Stimulated activated effector memory CD8-positive, alpha-beta T cell treated with anti-CD3 and anti-CD28 coated beads, Interleukin-12 subunit alpha, Interleukin-12 subunit beta, amount 100 ng/mL, for 72 hours (primary cell): Measurements from ENCODE around the gene CALD1.

Source experiments
- ATAC-seq: fragments of 150-1000 bp; cut with Tn5 transposase; 2 replicates; pipeline ENCODE4 v1.10.0; 2021
- DNase-seq, 2 donors: peaks; one replicate each; pipeline ENCODE4 v3.0.0; 2021 to 2022; ENCODE audit warnings: low spot score in 2 of 2
- H3K27ac Mint-ChIP-seq: one replicate; pipeline ENCODE4 v1.8.0; 2022; ENCODE audit warnings: mild to moderate bottlenecking, mixed read lengths
- H3K36me3 Mint-ChIP-seq: one replicate; pipeline ENCODE4 v1.8.0; 2022; ENCODE audit warnings: mild to moderate bottlenecking, mixed read lengths
- H3K4me1 Mint-ChIP-seq: one replicate; pipeline ENCODE4 v1.8.0; 2022; ENCODE audit warnings: mixed read lengths
- H3K4me3 Mint-ChIP-seq: one replicate; pipeline ENCODE4 v1.8.0; 2022; ENCODE audit warnings: mild to moderate bottlenecking, mixed read lengths
- H3K9me3 Mint-ChIP-seq: one replicate; pipeline ENCODE4 v1.8.0; 2022; ENCODE audit warnings: mixed read lengths

Gene CALD1, protein sequence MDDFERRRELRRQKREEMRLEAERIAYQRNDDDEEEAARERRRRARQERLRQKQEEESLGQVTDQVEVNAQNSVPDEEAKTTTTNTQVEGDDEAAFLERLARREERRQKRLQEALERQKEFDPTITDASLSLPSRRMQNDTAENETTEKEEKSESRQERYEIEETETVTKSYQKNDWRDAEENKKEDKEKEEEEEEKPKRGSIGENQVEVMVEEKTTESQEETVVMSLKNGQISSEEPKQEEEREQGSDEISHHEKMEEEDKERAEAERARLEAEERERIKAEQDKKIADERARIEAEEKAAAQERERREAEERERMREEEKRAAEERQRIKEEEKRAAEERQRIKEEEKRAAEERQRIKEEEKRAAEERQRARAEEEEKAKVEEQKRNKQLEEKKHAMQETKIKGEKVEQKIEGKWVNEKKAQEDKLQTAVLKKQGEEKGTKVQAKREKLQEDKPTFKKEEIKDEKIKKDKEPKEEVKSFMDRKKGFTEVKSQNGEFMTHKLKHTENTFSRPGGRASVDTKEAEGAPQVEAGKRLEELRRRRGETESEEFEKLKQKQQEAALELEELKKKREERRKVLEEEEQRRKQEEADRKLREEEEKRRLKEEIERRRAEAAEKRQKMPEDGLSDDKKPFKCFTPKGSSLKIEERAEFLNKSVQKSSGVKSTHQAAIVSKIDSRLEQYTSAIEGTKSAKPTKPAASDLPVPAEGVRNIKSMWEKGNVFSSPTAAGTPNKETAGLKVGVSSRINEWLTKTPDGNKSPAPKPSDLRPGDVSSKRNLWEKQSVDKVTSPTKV

DNA sequence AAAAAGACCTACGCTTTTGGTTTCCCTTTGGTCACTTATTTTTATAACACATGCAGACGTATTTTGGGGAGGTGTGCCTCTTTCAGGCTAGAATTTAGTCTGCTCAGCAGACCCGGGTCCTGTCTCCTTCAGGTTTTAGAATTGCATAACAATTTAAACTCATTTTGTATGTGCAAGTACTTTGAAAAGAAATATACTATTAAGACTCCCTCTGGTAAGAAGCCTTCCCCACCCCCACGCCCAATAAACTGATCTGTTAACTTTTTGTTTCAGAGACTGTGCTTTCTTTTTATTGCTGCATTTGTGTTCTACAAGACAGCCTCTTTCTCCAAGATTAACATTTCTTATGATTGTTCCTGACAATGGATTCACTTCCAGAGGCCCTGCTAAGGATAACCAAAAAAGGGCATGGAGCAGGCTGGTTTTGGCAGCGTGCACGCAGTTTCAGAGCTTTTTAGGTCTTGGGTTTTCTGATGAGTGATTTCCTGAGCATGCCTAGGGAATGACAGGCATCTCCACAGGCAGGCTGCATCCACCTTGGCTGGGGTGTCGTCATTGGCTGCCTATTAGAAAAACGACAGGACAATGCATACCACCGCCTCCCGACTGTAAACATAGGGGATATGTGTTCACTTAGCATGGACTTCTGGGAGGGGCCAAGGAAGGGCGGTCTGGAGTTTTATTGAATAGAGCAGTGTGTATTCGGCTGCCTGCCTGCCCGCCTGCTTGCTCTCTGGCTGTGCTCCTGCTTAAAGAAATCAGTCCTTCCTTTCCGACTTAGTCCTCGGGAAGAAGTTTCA is at the start of gene CALD1:
TSS of gene CALD1 (plus strand) at position 694 of the 800 bp plus-strand sequence. CDS start 88,100 bp downstream, outside the sequence.
- DNase-seq (no peak), ATAC-seq (no peak)
- H3K9me3 Mint-ChIP-seq: no peaks in the 10 kb centered on the region
- H3K4me1 Mint-ChIP-seq: no peaks in the 10 kb centered on the region
- H3K27ac Mint-ChIP-seq: no peak within 1 kb of the TSS
- no peak within 1 kb of the TSS for H3K4me3 Mint-ChIP-seq
- H3K36me3 Mint-ChIP-seq: no peaks in the 10 kb centered on the region

DNA sequence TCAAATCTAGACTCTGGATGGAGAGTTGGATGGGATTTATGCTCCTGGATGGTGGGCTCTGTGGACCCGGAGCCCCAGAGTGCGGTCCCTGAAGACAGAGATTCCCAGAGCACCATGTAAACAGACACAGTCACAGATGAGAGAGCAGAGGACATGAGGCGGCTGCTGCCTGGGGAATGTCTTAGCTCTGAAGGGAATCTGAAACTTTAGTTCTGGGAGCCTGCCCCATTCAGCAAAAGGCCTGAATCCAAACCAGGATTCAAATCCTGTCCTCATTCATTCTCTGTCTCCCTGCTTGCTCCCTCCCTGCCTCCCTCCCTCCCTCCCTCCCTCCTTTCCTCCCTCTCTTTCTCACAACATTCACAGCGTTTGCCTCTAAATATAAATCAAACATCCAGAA is 49.5 kb upstream of the CALD1 start:
- Mint-ChIP-seq H3K9me3 (no peaks in the 10 kb centered on the region), H3K36me3 (peaks cover 8% of the 10 kb centered on the region), H3K4me1 (peaks cover 22% of the 10 kb centered on the region), H3K27ac (no peak overlapping the region), H3K4me3 (no peak overlapping the region)
- ATAC-seq: peak; percentile 11
- no peak for DNase-seq

DNA sequence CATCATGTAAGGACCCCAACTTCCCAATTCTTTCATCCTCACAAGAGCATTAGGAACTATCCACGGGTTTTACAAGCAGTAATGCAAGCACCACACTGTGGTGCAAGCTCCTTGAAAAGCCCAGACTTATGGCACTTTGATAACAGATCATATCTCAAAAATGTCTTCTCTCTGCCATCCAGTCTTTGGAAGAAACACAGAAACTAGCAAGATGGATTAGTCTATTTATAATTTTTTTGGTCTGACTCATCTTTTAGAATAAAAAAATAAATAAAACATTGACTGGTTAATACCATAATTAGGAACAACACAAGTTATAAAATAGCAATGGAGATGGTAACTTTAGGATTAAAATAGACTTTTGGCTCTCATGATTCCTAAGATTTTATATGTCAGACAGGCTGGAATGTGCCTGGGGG is 49.0 kb upstream of the CALD1 start:
- H3K4me3 Mint-ChIP-seq: no peak overlapping the region
- H3K36me3 Mint-ChIP-seq: peaks cover 8% of the 10 kb centered on the region
- H3K4me1 Mint-ChIP-seq: peaks cover 20% of the 10 kb centered on the region
- no peak for DNase-seq
- ATAC-seq: no peak
- H3K9me3 Mint-ChIP-seq: no peaks in the 10 kb centered on the region
- H3K27ac Mint-ChIP-seq: no peak overlapping the region

DNA sequence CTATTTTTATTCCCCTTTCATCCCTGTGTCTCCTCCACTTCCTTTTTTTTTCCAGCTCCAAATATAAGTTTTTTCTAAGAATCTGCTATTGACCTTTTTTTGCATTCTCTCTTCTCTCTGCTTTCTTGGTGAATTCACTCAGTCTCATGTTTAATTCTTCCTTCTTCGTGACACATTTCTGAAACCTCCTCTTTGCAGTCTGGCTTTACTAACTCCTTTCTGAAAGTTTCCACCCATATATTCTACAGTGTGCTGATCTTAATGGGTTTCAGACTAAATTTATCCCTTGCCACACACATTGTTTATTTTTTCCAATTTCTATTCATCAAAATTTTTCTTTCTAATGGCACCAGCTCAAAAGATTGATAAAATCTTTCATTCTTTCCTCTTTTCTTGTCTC is 47.8 kb upstream of the CALD1 start:
- no peaks in the 10 kb centered on the region for H3K9me3 Mint-ChIP-seq
- DNase-seq: no peak
- peak overlapping the region; percentile 3 for H3K27ac Mint-ChIP-seq
- peaks cover 26% of the 10 kb centered on the region for H3K4me1 Mint-ChIP-seq
- peak; percentile 60 for ATAC-seq
- H3K4me3 Mint-ChIP-seq: peak overlapping the region; percentile 35
- H3K36me3 Mint-ChIP-seq: peaks cover 8% of the 10 kb centered on the region

DNA sequence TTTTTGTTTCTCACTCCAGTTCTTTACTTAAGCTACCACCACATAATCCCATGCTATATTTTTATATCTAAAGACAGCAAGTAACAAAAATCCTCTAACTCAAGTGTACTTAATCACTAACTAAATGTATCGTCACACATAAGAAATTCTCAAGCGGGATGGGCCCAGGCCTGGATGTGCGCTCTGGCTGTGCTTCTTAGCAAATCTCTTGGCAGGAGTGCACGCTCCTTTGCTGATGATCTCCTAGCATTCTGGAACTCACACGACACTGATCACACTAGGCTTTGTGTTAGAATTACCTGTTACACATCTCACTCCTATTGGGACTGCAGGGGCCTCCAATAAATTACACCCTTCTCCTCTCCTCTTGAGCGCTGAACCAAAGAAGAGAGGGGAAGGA is 46.7 kb upstream of the CALD1 start:
- H3K4me3 Mint-ChIP-seq: no peak overlapping the region
- no peak overlapping the region for H3K27ac Mint-ChIP-seq
- peaks cover 8% of the 10 kb centered on the region for H3K36me3 Mint-ChIP-seq
- H3K9me3 Mint-ChIP-seq: no peaks in the 10 kb centered on the region
- DNase-seq (no peak), ATAC-seq (no peak)
- peaks cover 32% of the 10 kb centered on the region for H3K4me1 Mint-ChIP-seq

DNA sequence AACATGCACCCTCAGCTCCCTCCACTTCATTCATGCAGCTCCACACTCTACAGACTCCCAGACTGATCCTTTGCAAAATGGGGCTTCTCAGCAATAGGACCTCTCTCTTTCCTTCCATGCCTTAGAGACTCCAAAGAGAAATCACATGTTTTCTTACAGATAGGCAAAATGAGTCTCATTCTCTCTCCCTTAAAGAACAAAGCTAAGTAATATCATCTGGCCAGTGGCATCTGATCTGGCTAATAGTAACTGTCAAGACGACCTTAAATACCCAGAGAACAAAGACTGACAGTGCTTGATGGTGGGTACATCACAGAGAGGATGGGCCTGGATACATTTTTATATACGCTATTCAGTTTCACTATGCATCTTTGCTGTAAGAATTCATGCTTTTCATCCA is 43.1 kb upstream of the CALD1 start:
- Mint-ChIP-seq H3K36me3 (peaks cover 5% of the 10 kb centered on the region), H3K4me1 (peaks cover 42% of the 10 kb centered on the region), H3K9me3 (no peaks in the 10 kb centered on the region), H3K4me3 (no peak overlapping the region), H3K27ac (no peak overlapping the region)
- ATAC-seq: no peak
- DNase-seq: no peak

DNA sequence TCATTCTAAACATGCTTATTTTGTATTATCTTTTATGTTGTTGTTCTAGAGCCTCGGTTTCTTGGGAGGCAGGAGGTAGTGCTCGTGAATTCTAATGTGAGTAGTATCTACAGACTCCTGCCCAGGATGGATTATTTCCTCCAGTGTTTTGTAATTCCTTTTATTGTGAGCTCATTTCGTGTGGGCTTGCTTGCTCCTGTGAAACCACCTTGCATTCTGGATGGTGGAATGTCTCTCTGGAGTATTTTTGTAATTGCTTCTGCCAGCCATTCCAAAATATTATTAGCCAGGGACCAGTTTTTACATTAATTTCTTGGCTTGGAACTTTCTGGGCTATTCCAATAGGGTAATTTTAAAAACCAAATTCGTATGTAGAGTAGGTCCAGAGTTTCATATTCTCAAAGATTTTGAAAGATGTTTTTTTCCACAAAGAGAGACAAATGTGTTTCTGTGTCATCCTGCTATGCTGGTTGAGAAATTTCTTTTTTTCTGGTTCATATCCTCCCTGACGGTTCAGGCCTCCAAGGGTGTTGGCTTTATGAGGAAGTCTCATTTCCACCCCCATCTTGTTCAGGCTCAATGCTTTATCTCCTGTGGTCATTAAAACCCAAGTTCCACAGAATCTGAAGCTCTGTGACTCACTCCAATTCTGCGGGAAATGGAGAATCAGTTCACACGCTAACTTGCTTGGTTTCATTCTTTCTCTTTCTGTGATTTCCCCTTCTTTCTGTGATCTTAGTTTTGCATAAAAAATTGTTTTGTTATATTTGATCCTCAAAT is 41.7 kb upstream of the CALD1 start:
- H3K36me3 Mint-ChIP-seq: no peaks in the 10 kb centered on the region
- H3K9me3 Mint-ChIP-seq: no peaks in the 10 kb centered on the region
- H3K27ac Mint-ChIP-seq: peak overlapping the region; percentile 56
- H3K4me3 Mint-ChIP-seq: peak overlapping the region; percentile 36
- peak in 1 of 2 donors; percentile 64 for DNase-seq
- peaks cover 35% of the 10 kb centered on the region for H3K4me1 Mint-ChIP-seq
- peak; percentile 99 for ATAC-seq

DNA sequence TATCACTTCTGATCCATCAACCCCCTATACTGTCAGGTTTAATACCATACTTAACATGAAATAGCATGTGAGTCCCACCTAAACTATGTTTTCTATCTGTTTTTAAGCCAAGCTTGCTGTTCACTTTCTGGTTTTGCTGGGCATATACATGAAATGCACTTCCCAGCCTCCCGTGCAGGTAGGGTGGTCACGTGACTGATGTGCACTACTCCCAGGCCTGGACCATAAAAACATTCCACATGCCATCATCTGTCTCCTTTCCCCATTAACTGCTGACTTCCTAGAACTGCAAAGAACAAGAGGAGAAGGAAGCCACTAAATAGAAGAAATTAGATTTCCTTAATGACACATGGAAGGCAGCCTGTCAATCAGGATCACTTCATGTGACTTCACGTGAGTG is 40.1 kb upstream of the CALD1 start:
- H3K27ac Mint-ChIP-seq: no peak overlapping the region

DNA sequence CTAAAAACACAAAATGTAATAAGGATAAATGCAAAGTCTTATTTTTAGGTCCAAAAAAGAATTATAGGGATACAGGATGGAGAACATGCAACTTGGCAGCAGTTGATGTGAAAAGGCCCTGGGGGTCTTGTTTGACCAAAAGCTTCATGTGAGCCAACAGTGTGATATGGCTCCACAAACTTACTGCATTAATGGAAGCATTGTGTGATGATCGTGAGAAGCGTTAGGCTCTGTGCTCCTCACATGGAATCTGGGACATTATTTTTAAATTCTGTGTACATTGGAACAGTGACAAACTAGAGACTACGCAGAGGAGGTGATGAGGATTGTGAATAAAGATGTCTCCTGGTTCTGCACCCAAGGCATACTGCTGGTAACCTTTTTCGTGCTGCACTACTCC is 39.1 kb upstream of the CALD1 start:
- Mint-ChIP-seq H3K27ac (no peak overlapping the region), H3K4me3 (no peak overlapping the region), H3K9me3 (no peaks in the 10 kb centered on the region), H3K36me3 (no peaks in the 10 kb centered on the region), H3K4me1 (peaks cover 29% of the 10 kb centered on the region)
- no peak for ATAC-seq
- DNase-seq: no peak

More for the DNA sequence above, 40.1 kb upstream of the CALD1 start:
- Mint-ChIP-seq H3K4me1 (peaks cover 35% of the 10 kb centered on the region), H3K36me3 (no peaks in the 10 kb centered on the region), H3K4me3 (no peak overlapping the region), H3K9me3 (no peaks in the 10 kb centered on the region)
- DNase-seq (no peak), ATAC-seq (no peak)

DNA sequence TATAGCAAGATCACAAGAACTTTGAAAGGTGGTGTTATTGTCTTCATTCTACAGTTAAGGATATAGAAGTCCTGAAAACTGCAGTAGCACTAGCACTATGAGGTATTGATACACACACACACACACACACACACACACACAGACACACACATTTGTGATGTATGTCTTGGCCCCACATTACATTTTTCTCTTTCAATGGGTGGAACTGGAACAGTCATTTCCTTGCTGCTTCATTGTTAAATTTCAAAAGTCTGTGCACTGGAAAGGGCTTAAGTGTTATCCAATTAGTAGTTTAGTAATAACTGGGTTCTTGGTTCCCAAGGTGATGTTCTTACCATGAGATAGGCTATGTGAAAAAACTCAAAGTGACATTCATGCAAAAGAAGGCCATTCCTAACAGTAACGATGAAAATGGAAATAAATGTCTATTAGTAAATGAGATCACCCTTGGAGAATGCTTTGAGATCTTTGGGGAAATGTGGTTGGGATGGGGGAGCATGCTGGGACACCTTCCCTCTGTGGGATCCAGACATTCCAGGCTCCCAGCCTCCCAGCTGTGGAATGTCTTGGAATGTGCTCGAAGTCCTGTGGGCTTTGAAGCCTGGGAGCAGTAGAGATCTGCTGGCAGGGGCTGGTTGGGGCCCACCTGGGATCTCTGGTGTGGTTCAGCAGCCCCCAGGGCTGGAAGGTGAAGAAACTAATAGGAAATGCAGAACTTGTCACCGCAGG is 37.4 kb upstream of the CALD1 start:
- DNase-seq (no peak), ATAC-seq (no peak)
- Mint-ChIP-seq H3K27ac (no peak overlapping the region), H3K4me1 (peaks cover 23% of the 10 kb centered on the region), H3K36me3 (no peaks in the 10 kb centered on the region), H3K9me3 (no peaks in the 10 kb centered on the region), H3K4me3 (no peak overlapping the region)

DNA sequence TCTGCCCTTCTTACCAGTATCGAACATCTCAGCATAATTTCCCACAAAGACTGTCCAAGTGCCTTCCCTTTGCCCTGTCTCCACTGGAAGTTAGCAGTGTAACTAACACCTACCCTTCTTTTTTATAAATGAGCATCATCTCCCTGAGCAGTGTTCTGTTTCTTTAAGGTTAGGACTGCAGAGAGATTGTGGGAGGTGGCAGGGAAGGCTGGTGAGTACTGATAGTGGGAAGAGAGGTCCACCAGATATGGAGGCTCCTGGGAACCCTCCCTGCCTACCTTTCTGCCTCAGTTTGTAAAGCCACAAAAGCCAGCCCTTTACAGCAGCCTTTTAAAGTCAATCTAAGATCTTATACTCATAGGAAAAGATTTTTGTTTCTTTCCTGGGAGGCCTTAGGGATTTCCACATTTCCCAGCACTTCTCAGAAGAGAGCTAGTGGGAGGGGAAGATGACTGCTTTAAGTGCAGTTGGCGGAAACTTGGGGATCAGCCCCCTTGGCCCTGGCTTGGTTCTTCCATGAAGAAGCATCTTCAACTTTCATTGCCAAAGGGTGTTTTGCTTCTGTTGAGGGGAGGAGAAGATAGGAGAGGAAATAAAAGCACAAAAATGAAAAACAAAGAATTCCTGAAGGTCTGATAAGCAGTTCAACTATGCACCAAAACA is 36.6 kb upstream of the CALD1 start:
- no peak overlapping the region for H3K27ac Mint-ChIP-seq
- ATAC-seq: no peak

DNA sequence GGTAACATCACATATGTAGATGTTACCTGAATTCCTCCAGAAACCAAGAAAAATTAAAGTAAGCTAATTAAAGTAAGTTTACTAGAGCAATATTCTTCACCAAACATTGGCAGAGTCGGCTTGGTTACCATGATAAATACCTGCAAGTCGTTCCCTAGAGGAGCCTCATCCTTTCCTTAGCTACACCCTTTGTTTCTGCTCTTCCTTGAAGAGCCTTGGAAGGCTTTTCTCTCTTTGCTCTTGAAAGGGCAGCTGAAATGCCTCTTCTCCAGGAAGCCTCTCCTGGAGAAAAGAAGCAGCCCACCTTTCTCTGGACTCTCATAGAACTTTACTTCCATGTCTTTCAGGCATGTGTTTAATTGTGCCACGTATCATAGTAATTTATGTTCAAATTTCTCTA is 34.9 kb upstream of the CALD1 start:
- ATAC-seq (no peak), DNase-seq (no peak)
- no peaks in the 10 kb centered on the region for H3K9me3 Mint-ChIP-seq
- no peaks in the 10 kb centered on the region for H3K36me3 Mint-ChIP-seq
- H3K4me3 Mint-ChIP-seq: no peak overlapping the region
- peaks cover 5% of the 10 kb centered on the region for H3K4me1 Mint-ChIP-seq
- no peak overlapping the region for H3K27ac Mint-ChIP-seq

More for the DNA sequence above, 36.6 kb upstream of the CALD1 start:
- Mint-ChIP-seq H3K4me3 (no peak overlapping the region), H3K9me3 (no peaks in the 10 kb centered on the region), H3K36me3 (no peaks in the 10 kb centered on the region), H3K4me1 (peaks cover 17% of the 10 kb centered on the region)
- no peak for DNase-seq

DNA sequence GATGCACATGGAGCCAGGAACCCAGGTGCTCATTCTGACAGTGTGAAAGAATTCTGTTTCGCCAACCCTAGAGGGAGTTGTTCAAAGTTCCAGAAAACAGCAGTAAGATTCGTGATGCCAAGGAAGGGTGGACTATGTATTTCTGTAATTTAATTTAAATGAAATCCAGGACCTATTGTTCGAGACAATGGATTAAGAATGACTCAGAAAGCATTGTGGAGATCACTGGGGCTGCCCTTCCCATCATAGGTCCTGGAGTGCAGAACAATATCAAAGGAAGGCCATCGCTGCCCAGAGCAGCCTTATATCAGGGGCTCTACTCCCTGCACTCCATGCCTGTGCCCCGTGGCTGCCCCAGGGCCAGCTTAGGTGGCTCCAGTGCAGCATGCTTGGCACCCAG is 32.1 kb upstream of the CALD1 start:
- no peaks in the 10 kb centered on the region for H3K36me3 Mint-ChIP-seq
- H3K27ac Mint-ChIP-seq: no peak overlapping the region
- DNase-seq (no peak), ATAC-seq (no peak)
- H3K4me3 Mint-ChIP-seq: no peak overlapping the region
- H3K4me1 Mint-ChIP-seq: peaks cover 8% of the 10 kb centered on the region
- no peaks in the 10 kb centered on the region for H3K9me3 Mint-ChIP-seq
